Fibroblast of lung (primary cell): ENCODE data around the gene THAP11.

Source experiments
- CTCF ChIP-seq, 2 donors: IDR thresholded peaks in 1 of 2; conservative IDR thresholded peaks in 1 of 2; 1 replicate in 1 of 2; 2 replicates in 1 of 2; pipeline ENCODE4 v1.5.1; 2011 to 2012; ENCODE audit warnings: low read length in 2 of 2, control low read depth in 1 of 2, inconsistent platforms in 1 of 2, low read depth in 1 of 2, mild to moderate bottlenecking in 1 of 2
- EZH2 ChIP-seq: IDR thresholded peaks from 2 replicates; pipeline ENCODE4 v1.5.1; 2012; ENCODE audit warnings: low read length, control low read depth, mild to moderate bottlenecking; ENCODE audit errors: missing control alignments

GRCh38 chr16:67878232-67878631, 36.1 kb downstream of the THAP11 start:
- TF ChIP-seq CTCF (conservative IDR thresholded peaks at IDR 0.05 in 1 of 2, IDR thresholded peaks at IDR 0.05 in 1 of 2; ENCODE audit: low read depth in 1 of 2, low read length in 2 of 2) (no peak), EZH2 (no peak)
